Effector CD4-positive, alpha-beta T cell (primary cell): ENCODE data around the gene MILR1.
"Not testable (repeated sequence)": the region's sequence is repeated elsewhere in the genome, so short reads cannot be mapped to it uniquely, and the experiment has no call there.

Experiments
- DNase-seq: peaks from one replicate; pipeline ENCODE4 v3.0.0-alpha.2; 2020

MILR1 gene

DNA sequence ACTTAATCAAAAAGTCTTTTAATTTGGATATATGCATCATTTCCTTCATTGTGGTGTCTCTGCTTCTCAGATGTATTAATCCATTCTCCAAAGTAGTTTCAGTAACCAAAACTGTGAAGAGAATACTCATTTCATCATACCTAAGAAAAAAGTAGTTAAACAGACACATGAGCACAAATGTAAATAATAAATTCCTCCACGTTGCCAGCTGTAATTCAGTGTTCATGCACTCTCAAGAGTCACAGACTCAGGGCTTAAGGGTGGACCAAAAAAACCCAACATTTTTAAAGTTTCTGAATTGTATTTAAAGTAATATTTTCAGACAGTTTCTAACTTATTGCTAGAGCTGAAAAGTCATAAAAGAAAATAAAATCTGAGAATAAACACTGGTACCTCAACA lies 28.9 kb downstream of the MILR1 start:
- DNase-seq = no peak

DNA sequence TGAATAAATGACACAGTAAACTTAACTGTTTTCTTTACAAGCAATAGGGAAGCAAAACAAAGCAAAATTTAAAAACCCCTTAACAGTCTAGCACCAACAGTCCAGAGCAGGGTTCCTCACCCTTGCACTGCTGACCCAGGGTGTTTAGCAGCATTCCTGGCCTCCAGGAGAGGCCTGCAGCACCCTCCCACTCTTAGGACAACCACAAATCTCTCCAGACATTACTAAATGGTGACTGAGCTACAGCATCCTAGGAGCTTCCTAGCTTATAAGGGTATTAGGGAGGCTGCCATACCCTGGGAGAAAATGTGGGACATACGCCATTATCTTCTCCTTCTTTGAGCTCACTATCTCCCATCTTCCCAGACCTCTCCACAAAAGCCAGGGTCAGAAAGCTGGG lies 32.0 kb downstream of the MILR1 start:
- no peak for DNase-seq

GRCh38 chr17:64484380-64484779 lies 35.5 kb downstream of the MILR1 start:
- no peak for DNase-seq

- DNase-seq = no peak
These were observed 39.4 kb downstream of the MILR1 start for GRCh38 chr17:64488301-64488700.

DNA sequence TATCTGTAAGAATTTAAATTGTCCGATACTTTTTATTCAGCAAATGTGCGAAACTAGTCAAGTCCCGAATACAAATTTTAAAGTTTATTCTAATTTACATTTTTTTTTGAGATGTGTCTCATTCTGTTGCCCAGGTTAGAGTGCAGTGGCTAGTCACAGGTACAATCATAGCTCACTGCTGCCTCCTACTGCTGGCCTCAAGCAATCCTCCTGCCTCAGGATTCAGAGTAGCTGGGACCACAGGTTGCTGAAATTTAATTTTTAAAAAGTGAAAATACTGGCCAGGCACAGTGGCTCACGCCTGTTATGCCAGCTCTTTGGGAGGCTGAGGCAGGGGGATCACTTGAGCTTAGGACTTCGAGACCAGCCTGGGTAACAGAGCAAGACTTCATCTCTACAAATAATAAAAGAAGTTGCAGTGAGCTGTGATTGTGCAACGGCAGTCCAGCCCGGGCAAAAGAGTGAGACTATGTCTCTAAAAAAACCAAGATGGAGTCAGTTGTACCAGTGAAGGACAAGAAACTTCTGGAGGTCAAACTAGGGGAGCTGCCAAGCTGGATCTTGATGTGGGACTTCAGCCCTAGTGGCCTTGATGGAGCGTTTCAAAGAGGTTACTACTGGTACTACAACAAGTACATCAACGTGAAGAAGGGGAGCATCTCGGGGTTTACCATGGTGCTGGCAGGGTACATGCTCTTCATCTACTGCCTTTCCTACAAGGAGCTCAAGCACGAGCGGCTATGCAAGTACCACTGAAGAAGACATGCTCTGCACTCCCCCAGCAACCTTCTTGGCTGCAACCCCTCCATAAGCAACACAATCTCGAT lies 42.3 kb downstream of the MILR1 start:
- DNase-seq = peak; percentile 24

DNA sequence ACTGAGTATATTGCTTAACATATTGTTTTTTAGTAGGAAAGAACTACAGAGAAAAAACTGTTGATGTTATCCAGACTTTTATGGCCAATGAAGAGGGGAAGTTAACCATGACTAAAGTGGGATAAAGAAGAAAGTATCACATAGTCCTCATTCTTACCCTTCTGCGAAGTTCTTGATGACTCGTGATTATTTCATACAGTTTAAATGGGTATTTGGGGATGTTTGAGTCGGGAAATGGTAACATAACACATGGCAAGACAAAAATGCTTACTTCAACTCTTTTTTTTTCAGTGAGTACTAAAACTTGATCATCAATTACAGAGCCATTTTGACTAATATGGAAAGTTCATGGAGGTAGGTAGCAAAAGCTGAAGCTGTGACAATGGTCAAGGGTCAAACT lies 43.1 kb downstream of the MILR1 start:
- no peak for DNase-seq

GRCh38 chr17:64492481-64493109 lies 43.7 kb downstream of the MILR1 start:
- peak; percentile 30 for DNase-seq

DNA sequence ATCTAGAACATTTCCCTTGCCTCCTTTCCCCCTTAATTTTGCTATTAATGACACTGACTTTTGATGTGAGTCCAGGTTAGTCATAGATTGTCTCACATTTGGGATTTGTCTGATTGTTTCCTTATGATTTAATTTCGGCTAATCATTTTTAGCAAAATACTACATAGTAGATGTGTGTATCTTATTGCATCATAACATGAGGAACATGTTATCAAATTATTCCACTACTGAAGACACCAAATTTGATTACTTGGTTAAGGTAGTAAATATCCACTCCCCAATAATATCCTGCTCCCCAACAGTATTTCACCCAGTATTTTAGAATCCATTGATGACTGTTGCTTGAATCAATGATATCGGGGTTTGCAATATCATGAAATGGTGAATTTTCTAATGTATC lies 45.2 kb downstream of the MILR1 start:
- no peak for DNase-seq

GRCh38 chr17:64495300-64495699 lies 46.4 kb downstream of the MILR1 start:
- not testable (repeated sequence) for DNase-seq

GRCh38 chr17:64496348-64496785 lies 47.5 kb downstream of the MILR1 start:
- no peak for DNase-seq

GRCh38 chr17:64496786-64497564 lies 48.1 kb downstream of the MILR1 start, which contains the start of gene POLG2:
Gene POLG2, minus strand, starts transcription at chr17:64497054. Its CDS starts 86 bp downstream, at chr17:64496968.
- DNase-seq = peak; percentile 95

GRCh38 chr17:64497565-64498035 lies 48.7 kb downstream of the MILR1 start:
- no peak for DNase-seq

DNA sequence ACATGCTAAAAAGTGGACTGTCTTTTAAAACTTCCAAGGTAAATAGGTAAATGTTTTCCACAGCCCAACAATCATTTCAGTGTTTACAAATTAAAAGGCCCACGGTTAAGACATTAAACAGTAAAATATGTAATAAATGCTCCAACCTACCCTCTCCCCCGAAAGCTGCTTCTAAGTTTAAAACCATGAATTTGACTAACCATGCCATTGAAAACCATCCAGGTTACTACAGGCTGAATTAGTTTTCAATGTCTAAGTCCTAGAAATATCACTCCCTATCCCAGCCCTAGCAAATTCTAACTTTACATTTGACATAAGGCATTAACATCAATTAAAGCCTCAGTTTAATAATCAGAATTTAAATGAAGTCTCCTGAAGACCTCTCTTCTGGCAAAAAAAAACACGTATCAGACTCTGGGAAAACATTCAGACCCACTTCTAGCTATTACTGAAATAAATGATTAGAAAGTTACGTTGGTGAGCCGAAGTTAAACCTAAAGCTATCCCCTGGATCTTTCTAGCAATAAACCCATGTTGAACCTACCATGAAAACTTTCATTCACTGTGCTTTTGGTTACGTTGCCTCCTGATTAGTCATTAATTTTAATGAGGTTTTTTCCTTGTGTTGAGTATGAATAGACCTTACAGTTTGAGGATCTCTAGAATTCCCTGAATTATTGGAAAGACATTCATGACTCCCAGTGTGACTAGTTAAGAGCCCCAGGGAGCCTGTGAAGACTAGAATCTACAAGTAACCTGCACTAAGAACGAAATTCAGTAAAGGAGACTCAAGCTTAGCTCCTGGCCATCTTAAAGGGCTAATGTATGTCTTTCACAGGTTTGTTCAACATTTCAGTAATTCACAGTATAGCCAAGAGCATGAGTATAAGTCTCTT lies 49.6 kb downstream of the MILR1 start:
- DNase-seq = no peak

- no peak for DNase-seq
These were observed 51.0 kb downstream of the MILR1 start for GRCh38 chr17:64499805-64500486.

GRCh38 chr17:64500487-64500859 lies 51.6 kb downstream of the MILR1 start:
- DNase-seq = no peak

- no peak for DNase-seq
These were observed 52.2 kb downstream of the MILR1 start for GRCh38 chr17:64500862-64501765.

DNA sequence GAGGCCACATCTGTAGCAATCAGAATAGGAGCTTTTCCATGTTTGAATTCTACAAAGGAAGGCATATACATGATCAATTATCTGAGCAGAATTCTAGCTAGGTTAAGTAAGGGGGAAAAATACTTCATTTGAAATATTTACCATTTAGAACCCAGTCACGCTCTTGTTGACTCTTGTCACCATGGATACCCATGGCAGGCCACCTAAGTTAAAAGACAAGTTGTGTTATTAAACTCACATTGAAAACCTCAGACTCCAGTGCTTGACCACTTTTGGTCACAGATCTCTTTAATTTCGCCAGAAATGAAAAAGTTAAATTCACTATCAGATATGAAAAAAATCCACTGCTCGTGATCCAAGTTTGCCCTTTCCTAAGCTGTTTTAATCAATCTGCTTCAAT lies 53.1 kb downstream of the MILR1 start:
- no peak for DNase-seq

- DNase-seq = no peak
These were observed 53.9 kb downstream of the MILR1 start for GRCh38 chr17:64502809-64503208.

- no peak for DNase-seq
These were observed 54.4 kb downstream of the MILR1 start for GRCh38 chr17:64503341-64503740.
